HG02678 (cell line): Measurements from ENCODE around the gene DTNBP1.

Experiments
- ATAC-seq: cut with Tn5 transposase; IDR thresholded peaks from one replicate; pipeline ENCODE4 v1.9.1; 2021; ENCODE audit warnings: mild to moderate bottlenecking, moderate library complexity; ENCODE audit not compliant: unreplicated experiment

DTNBP1 gene

DNA sequence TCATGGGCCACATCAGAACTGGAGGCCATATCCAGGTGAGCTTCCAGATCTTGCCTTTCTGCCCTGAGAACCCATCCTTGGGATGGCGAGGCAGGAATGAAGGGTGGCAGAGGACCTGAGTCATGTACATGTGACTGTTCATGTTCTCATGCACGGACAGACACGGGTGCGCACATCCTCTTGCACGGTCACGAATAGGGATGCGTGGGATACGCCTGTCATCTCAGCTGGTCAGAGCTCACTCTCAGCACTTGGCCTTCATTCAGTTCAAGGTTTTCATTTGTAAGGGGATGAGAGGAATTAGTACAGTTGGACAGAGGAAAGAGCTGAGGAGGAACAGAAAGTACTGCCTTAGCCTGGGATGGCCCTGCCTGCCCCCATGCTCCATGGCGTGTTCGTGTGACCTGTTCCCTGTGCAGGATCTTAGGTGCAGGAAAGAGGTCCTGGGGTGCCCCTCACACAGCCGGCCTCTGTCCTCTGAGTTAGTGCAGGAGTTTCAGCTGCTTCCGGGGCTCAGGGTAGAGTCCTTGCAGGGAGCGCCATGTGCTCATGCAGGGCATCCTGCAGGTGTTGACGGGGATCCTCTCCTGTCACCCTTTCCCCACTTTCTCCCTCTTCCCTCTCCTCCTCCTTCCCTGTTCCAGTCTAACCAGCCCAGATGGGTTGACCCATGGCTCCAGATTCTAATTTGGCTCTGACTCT lies 173.4 kb downstream of the DTNBP1 start:
- ATAC-seq = no peak

DNA sequence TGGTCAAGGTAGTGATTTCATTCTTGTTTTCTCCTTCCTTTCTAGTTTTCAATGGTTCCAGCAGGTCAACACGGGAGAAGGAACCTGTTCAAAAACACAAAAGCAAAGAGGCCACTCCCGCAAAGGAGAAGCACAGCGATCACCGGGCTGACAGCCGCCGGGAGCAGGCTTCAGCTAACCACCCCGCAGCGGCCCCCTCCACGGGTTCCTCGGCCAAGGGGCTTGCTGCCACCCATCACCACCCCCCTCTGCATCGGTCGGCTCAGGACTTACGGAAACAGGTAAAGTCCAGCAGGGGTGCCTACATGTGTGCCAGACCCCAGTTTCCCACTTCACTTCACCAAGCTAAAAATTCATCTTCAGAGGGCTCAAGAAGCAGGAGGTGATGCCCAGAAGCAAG lies 175.6 kb downstream of the DTNBP1 start:
- no peak for ATAC-seq

DNA sequence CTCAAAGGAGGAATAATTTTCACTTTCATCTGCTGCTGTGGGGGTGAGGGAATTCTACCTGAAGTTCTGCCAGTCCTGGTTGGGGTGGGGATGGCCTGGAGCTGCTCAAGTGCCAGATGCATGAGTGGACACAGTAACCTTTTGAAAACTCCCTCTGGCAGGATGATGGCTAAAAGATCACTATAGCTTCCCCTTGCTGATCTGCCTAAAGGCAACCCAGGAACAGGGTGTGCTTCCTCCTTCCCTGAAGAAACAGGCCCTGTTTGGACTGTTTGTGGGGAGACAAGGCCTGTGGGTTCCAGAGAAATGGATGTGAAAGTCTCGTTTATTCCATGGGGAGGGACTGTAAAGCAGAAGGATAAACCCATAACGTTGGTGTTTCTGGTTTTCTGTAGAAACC lies 176.9 kb downstream of the DTNBP1 start:
- no peak for ATAC-seq

DNA sequence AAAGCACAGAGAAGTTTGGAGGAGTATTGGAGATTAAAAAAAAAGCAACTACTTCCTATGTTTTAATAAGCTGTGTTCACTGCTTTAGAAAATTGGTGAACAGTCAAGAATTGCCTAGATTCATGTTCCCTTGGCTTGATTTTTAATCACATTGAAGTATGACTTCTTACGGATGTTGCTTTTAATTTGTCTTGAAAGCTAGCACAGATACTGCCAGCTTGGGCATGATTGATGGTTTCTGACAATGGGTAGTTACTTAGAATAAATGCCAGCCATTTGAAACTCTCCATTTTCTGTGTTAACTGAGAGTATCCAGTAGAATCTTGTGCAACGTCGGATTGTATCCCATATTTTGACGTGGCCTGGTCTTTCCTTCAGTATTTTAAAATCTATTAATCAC lies 178.0 kb downstream of the DTNBP1 start:
- no peak for ATAC-seq

DNA sequence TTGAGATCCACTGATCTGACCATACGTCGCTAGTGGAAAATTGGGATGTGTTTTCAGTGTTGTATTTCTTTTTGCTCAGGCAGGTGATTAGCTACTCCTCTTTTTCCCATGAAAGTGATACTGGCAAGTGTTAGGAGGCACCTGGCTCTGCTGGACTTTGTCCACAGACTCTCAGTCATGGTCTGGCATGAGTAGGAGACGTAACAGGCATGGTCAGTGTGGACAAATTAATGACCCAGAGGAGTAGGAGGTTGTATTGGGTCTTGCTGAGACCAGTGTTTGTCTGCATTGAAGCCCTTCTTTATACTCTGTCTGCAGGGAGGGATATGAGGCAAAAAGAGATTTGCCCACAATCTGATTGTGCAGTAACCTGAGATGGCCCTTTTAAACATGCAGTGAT lies 178.7 kb downstream of the DTNBP1 start:
- ATAC-seq = no peak

DNA sequence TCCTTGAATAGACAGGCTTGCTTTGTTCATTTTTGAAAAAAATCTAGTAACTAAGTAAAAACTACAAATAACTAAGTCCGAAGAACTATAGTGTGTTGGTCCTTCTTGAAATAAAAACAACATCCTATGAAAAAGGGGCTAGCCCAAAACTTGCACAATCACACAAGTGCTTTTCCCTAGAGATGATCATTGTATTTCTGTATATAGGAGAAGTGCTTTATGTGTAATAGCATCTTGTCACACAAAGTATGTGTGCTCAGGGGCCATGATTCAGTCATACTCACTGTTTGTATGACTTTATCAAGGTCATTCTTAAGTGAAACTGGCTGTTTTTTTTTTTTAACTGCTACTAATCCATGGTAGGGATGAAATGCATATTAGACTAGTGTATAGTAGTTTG lies 179.8 kb downstream of the DTNBP1 start:
- no peak for ATAC-seq

DNA sequence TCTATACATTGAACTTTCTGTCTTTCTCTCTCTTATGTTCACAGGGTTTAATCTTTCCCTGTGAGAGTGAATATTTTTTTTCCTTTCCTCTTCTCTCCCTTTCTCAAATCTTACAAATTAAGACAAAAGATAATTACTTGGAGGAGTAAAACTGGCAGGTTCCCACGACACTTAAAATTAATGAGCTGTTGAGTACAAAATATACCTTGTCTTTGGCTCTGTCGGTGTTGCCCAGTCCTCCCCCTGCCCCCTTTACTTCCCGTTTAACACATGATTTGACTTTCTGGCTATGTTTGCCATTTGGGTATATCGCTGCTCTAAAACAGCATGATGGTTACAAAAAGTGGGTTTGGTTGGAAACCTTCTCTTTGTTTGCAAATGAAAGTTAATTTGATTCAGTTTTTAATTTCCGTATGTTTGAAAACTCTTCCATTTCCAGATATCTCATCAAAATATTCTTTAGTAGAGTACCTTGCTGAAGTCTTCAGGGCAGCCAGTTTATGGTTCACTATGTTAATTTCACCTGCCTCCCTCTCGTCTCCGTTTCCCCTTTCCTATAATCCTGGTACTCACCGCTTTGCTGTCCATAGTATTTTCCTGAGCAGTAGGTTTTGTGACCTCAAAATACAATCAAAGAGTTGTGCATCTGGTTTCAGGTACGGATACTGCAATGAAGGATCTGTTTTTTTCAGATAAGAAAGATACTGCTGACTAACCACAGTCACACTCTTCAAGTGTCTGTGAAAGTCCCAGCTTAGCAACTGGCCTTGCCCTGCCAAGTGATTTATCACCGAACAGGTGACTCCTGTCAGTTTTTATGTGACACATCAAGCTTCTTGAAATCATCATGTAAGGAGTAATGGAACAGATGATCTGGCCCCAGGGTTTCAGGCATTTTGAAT lies 181.2 kb downstream of the DTNBP1 start:
- no peak for ATAC-seq

DNA sequence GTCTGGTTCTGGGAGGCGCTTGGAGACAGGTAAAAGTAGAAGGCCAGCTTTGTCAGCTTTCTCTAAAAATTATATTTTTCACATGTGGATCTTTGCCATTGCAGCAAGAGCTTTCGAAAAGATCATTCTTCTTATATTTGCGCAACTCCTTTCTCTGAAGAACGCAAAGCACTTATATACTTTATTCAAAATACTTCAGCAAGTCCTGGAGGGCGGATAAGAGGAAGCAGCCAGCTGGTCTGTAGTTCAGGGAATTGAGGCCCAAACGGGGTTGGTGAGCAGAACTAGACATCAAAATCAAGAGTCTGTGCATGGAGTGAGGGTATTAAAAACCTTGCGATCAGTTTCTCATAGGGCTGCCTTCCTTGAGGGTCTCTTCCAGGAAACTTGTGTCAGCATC lies 182.3 kb downstream of the DTNBP1 start:
- no peak for ATAC-seq

DNA sequence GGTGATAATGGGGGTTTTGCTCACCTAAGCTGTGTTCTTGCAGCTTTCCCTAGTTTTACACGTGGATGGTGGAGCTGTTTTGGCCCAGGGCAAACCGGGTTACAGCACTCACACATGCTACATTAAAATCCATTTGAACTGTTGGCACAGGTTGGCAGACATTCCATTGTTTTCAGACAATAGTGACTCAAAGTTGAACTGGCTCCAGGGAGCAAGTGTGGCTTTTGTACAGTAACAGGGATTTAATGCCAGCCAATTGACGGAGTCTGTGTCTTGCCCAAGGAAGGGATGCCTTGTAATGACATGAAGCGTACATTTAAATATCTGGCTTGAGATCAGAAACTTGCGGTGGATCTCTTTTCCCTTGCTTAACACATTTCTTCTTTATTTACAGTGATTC lies 183.1 kb downstream of the DTNBP1 start:
- no peak for ATAC-seq

DNA sequence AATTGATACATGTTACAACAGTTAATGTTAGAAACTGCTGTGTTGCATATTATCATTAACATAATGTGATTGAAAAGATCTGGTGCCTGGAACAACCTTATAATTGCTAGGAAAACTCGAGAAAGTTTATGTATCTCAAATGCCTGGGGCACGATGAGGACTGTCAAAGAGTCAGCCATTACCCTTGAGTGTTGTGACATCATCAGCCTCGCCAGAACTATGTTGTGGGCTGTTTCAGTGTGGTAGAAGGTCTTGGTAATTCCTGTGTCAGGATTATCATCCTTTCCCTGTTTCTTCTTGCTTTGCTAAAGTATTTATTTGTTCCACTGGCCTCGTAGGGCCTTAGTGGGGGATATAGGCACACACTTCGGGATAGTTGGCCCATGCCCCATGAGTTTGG lies 185.1 kb downstream of the DTNBP1 start:
- ATAC-seq = no peak

DNA sequence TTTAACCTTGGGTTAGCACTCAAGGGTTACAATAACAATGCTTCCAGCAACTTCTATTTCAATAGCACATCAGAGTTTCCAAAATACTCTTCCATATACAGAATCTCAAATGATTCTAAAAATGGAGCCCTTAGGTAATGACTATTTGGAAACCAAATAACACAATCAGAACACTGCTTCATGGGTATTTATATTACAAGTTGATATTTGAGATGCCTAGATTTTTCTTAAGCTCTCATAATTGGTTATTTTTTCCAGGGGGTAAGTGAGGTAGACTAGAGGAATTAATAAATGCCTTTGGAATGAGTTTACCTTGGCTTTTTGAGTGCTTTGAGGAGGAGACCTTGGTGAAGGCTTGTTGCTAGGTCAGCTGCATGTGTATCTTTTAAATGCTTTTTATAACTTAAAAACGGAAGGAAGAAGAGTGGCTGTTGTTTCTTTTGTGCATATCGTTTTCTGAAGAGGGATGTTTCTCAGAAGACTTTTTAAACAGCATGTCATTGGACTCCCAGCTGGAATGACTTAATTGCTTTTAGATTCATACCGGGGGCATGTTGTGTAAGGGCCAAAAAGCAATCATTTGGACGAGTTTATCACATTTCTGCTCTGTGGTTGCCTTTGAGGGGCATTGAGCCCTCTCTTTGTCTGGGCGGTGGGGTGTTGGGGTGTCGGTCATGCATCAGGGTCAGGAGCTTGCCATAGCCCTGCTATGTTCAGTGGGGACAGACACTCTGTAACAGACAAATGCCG lies 186.0 kb downstream of the DTNBP1 start:
- ATAC-seq = no peak

DNA sequence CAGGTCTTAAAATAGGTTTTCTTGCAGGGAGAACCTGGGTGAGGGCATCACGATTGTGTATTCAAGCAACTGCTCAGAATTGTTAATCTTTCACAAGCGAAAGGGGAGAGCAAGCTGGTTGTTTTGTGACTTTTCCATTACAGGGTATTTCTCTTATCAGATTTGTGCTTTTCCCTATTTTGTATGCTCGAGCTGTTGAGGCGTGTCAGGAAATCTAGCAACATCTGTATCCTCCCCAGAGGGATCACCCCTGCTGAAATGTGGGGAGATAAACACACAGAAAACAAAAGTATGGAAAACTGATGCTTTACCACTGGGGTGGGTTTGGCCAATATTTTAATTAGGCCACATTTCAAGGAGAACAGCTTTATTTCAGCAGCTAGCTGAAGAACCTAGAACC lies 187.0 kb downstream of the DTNBP1 start:
- no peak for ATAC-seq

DNA sequence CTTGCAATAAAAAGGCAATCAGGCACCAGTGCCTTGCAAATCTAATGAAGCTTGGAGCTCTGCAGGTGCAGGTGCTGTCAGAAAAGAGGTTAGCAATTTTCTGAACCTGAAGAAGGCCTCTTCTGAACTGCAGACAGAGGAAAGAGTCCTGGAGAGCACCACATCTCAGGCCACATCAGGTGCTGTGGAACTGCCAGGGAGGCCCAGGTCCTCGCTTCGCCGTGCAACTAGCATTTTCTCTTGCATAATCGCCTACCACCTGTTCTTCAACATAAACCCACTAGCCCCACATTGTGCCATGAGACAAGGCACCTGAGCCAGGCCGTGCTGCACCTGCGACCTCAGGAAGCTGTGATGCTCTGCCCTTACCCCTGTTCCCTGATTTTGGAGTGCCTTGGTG lies 187.6 kb downstream of the DTNBP1 start:
- ATAC-seq = no peak

DNA sequence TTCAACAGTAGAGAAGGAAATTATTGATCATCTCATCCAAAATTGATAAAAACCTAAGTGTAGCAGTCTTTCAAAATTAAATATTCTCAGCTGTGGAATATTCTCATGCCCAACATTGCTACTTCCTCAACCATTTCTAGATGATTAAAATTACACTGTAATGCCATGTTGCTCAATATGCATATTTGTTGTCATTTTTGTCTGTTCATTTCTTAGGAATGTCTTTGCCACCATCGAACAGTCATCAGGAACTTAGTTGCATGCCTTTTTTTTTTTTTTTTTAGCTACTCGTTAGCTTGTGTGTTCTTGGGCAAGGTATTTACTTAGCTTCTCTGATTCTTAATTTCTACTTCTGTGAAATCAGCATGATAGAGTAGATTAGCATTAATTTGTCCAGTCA lies 188.6 kb downstream of the DTNBP1 start:
- no peak for ATAC-seq

DNA sequence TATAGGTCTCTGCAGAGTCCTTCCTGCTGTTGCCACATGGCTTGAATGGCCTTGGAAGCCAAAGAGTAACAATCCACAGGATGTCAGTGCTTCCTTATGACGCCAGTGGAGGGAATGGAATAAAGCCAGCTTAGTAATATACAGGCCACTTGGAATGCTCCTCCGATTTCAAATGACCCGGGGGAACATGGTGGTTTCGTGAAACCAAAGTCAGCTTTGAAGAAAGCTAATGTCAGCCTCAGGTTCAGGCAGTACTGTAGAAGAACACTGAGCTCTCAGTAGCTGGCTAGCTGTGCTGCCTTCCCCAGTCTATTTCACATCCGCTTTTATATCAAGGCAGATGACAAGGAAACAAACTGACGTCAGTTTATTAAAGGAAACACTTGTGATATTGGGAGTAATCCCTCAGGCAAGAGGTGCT lies 189.1 kb downstream of the DTNBP1 start:
- ATAC-seq = no peak

DNA sequence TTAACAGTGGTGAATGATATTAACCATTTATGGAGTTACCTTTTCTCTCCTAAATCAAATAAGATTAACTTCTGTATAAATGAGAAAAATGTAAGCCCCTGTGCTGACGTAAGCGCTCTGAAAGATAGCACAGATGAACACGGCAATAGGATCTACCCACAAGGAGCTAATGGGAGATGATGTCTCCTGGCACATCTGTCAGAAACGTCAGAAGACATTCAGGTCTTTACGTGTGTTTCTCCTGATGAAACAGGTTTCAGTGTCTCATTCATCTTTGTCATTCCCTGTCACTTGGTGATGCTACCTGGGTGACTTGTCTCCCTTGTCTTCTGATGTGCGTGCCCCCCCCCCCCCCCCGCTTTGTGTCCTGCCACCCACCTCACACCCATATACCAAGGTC lies 189.7 kb downstream of the DTNBP1 start:
- ATAC-seq = no peak
